ENCODE data around the gene CHN1.

Gene CHN1

DNA sequence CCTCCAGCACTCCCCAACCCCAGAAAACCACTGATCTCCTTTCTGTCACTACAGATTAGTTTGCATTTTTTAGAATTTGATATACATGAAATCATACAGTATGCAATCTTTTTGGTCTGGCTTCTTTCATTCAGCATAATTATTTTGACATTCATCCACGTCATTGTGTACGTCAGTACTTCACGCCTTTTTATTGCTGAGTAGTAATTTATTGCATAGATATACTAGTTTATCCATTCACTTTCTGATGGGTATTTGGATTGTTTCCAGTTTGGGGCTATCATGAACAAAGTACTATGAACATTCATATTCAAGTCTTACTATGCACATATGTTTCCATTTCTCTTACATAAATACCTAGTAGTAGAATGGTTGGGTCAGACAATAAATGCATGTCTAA, 20.1 kb upstream of the CHN1 start:
- no peak for TF ChIP-seq CTCF (IDR thresholded peaks at IDR 0.05; ENCODE audit: borderline replicate concordance, insufficient read depth, low read depth, low read length)
- H3K4me3 ChIP-seq (ENCODE audit: low read depth, low read length): no peak overlapping the region

- TF ChIP-seq CTCF (IDR thresholded peaks at IDR 0.05; ENCODE audit: borderline replicate concordance, insufficient read depth, low read depth, low read length): no peak
- no peak overlapping the region for H3K4me3 ChIP-seq (ENCODE audit: low read depth, low read length)
Observed at GRCh38 chr2:175022923-175023322, 17.7 kb upstream of the CHN1 start.

- TF ChIP-seq CTCF (IDR thresholded peaks at IDR 0.05; ENCODE audit: borderline replicate concordance, insufficient read depth, low read depth, low read length): no peak
- H3K4me3 ChIP-seq (ENCODE audit: low read depth, low read length): no peak overlapping the region
Observed at GRCh38 chr2:175019566-175020327, 14.6 kb upstream of the CHN1 start.

GRCh38 chr2:175017618-175018414, 12.6 kb upstream of the CHN1 start:
- H3K4me3 ChIP-seq (ENCODE audit: low read depth, low read length): no peak overlapping the region
- no peak for TF ChIP-seq CTCF (IDR thresholded peaks at IDR 0.05; ENCODE audit: borderline replicate concordance, insufficient read depth, low read depth, low read length)

- no peak overlapping the region for H3K4me3 ChIP-seq (ENCODE audit: low read depth, low read length)
- TF ChIP-seq CTCF (IDR thresholded peaks at IDR 0.05; ENCODE audit: borderline replicate concordance, insufficient read depth, low read depth, low read length): no peak
Observed at GRCh38 chr2:175015340-175015739, 10.2 kb upstream of the CHN1 start.

DNA sequence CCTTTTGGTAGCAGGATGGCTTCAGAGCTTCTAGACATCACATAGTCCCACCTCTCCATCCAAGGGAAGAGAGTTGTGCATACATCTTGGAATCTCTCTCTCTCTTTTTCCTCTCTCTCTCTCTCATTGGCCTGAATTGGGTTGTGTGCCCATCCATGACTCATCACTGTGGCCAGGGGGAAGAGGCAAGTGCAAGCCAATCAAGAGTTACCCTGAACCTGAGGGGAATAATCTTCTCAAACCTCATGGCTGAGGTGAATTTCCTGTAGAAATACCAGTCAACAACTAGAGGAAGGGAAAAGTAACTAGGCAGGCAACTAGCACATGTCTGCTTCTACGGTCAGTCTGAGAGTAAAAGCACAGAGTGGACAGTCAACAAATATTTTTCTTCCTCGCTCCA, 7.3 kb upstream of the CHN1 start:
- H3K4me3 ChIP-seq (ENCODE audit: low read depth, low read length): no peak overlapping the region
- no peak for TF ChIP-seq CTCF (IDR thresholded peaks at IDR 0.05; ENCODE audit: borderline replicate concordance, insufficient read depth, low read depth, low read length)

- H3K4me3 ChIP-seq (ENCODE audit: low read depth, low read length): no peak overlapping the region
- TF ChIP-seq CTCF (IDR thresholded peaks at IDR 0.05; ENCODE audit: borderline replicate concordance, insufficient read depth, low read depth, low read length): no peak
Observed at GRCh38 chr2:175011505-175011904, 6.3 kb upstream of the CHN1 start.
